Hepatocyte (in vitro differentiated cells): Measurements from ENCODE around the gene CD3G.

Experiments
- CTCF ChIP-seq: fragments of 200-600 bp; sonication (generic); IDR thresholded peaks from 2 replicates; pipeline ENCODE4 v1.5.1; 2016; ENCODE audit warnings: antibody characterized with exemption, mild to moderate bottlenecking; ENCODE audit not compliant: poor library complexity
- EZH2 ChIP-seq: fragments of 200-600 bp; sonication (generic); IDR thresholded peaks from 2 replicates; pipeline ENCODE4 v1.6.1; 2016; ENCODE audit warnings: antibody characterized with exemption, mild to moderate bottlenecking, borderline replicate concordance

GRCh38 chr11:118295815-118296454 is 48.2 kb upstream of the CD3G start:
- peak; percentile 56 for TF ChIP-seq CTCF
- TF ChIP-seq EZH2, result no peak
